GM21381 (cell line): ENCODE measurements around the gene PPP1R7.

ENCODE experiments used
- ATAC-seq: cut with Tn5 transposase; IDR thresholded peaks from one replicate; pipeline ENCODE4 v1.9.1; 2021; ENCODE audit warnings: mild to moderate bottlenecking, moderate library complexity; ENCODE audit not compliant: unreplicated experiment

PPP1R7 gene

GRCh38 chr2:241138471-241138870 lies 11.8 kb upstream of the PPP1R7 start:
- no peak for ATAC-seq

GRCh38 chr2:241139531-241140444 lies 10.5 kb upstream of the PPP1R7 start:
- no peak for ATAC-seq

GRCh38 chr2:241140445-241140840 lies 9.8 kb upstream of the PPP1R7 start:
- ATAC-seq: no peak

GRCh38 chr2:241141214-241141770 lies 9.0 kb upstream of the PPP1R7 start:
- ATAC-seq: no peak

- ATAC-seq: no peak
Observed at GRCh38 chr2:241142063-241142462, 8.2 kb upstream of the PPP1R7 start.

- ATAC-seq: no peak
Observed at GRCh38 chr2:241142593-241142992, 7.7 kb upstream of the PPP1R7 start.

- ATAC-seq: no peak
Observed at GRCh38 chr2:241146286-241146685, 4.0 kb upstream of the PPP1R7 start.

GRCh38 chr2:241147336-241147735 lies 2.9 kb upstream of the PPP1R7 start:
- no peak for ATAC-seq

- no peak for ATAC-seq
Observed at GRCh38 chr2:241148239-241148638, 2.0 kb upstream of the PPP1R7 start.

GRCh38 chr2:241148891-241149674 lies 1.2 kb upstream of the PPP1R7 start, which contains the start of gene PASK:
Gene PASK, minus strand, starts transcription at chr2:241149472. Its CDS starts 6,440 bp downstream, at chr2:241143032.
- ATAC-seq: peak; percentile 70

GRCh38 chr2:241149675-241149924 lies 667 bp upstream of the PPP1R7 start:
- peak; percentile 13 for ATAC-seq

GRCh38 chr2:241150660-241151530 lies 628 bp downstream of the PPP1R7 start:
- ATAC-seq: no peak

GRCh38 chr2:241151934-241152660 lies 1.8 kb downstream of the PPP1R7 start:
- ATAC-seq: no peak

- ATAC-seq: no peak
Observed at GRCh38 chr2:241153616-241154015, 3.3 kb downstream of the PPP1R7 start.

- ATAC-seq: no peak
Observed at GRCh38 chr2:241154915-241155314, 4.6 kb downstream of the PPP1R7 start.

GRCh38 chr2:241155936-241156335 lies 5.7 kb downstream of the PPP1R7 start:
- no peak for ATAC-seq

- no peak for ATAC-seq
Observed at GRCh38 chr2:241156971-241157441, 6.7 kb downstream of the PPP1R7 start.

- ATAC-seq: no peak
Observed at GRCh38 chr2:241157841-241158545, 7.7 kb downstream of the PPP1R7 start.

- ATAC-seq: no peak
Observed at GRCh38 chr2:241158546-241158900, 8.3 kb downstream of the PPP1R7 start.
